IPS-18a (cell line): ENCODE results near the gene PCDHB14.
"Not testable (repeated sequence)": the region's sequence is repeated elsewhere in the genome, so short reads cannot be mapped to it uniquely, and the experiment has no call there.

ENCODE experiments used
- H3K27ac ChIP-seq: one replicate; pipeline ENCODE4 v1.5.1; 2013; ENCODE audit warnings: low read length
- H3K27me3 ChIP-seq: one replicate; pipeline ENCODE4 v1.6.1; 2013; ENCODE audit warnings: mild to moderate bottlenecking, low read length; ENCODE audit not compliant: control insufficient read depth, insufficient read depth
- H3K36me3 ChIP-seq: one replicate; pipeline ENCODE4 v1.6.1; 2013; ENCODE audit warnings: low read depth, low read length; ENCODE audit not compliant: control insufficient read depth
- H3K4me1 ChIP-seq: one replicate; pipeline ENCODE4 v1.6.1; 2013; ENCODE audit warnings: low read depth, low read length; ENCODE audit not compliant: control insufficient read depth
- H3K4me3 ChIP-seq: one replicate; pipeline ENCODE4 v1.5.1; 2013; ENCODE audit warnings: low read length
- H3K9ac ChIP-seq: one replicate; pipeline ENCODE4 v1.6.1; 2013; ENCODE audit warnings: mild to moderate bottlenecking, low read length, moderate library complexity
- H3K9me3 ChIP-seq: one replicate; pipeline ENCODE4 v1.6.1; 2013; ENCODE audit warnings: low read depth, low read length; ENCODE audit not compliant: control insufficient read depth

The PCDHB14 gene

GRCh38 chr5:141223112-141223783, at the start of gene PCDHB14:
TSS of gene PCDHB14 (plus strand) at chr5:141223343. CDS start at chr5:141223506, 163 bp downstream.
- Histone ChIP-seq H3K27me3 (no peaks in the 10 kb centered on the region), H3K9me3 (no peaks in the 10 kb centered on the region), H3K36me3 (no peaks in the 10 kb centered on the region), H3K27ac (no peak within 1 kb of the TSS), H3K9ac (peak within 1 kb of the TSS; percentile 26), H3K4me1 (no peaks in the 10 kb centered on the region), H3K4me3 (peak within 1 kb of the TSS; percentile 43)

- H3K9me3 ChIP-seq, result peaks cover 15% of the 10 kb centered on the region
- H3K4me1 ChIP-seq, H3K27ac ChIP-seq, H3K4me3 ChIP-seq, H3K9ac ChIP-seq, H3K27me3 ChIP-seq, H3K36me3 ChIP-seq: not testable (repeated sequence)
These were observed 48.6 kb upstream of the PCDHB14 start for GRCh38 chr5:141174291-141175104.

- H3K9me3 ChIP-seq, result peaks cover 15% of the 10 kb centered on the region
- H3K4me1 ChIP-seq, result no peaks in the 10 kb centered on the region
- H3K4me3 ChIP-seq, result no peak overlapping the region
- H3K9ac ChIP-seq, result no peak overlapping the region
- no peaks in the 10 kb centered on the region for H3K36me3 ChIP-seq
- no peaks in the 10 kb centered on the region for H3K27me3 ChIP-seq
- no peak overlapping the region for H3K27ac ChIP-seq
These were observed 47.2 kb upstream of the PCDHB14 start for GRCh38 chr5:141175933-141176332.

GRCh38 chr5:141177577-141178191, 45.5 kb upstream of the PCDHB14 start, which contains the start of gene PCDHB8:
TSS of gene PCDHB8 (plus strand) at chr5:141177790. CDS start at chr5:141178035, 245 bp downstream.
- not testable (repeated sequence) for H3K36me3 ChIP-seq, H3K4me3 ChIP-seq, H3K9ac ChIP-seq, H3K27me3 ChIP-seq, H3K27ac ChIP-seq, H3K4me1 ChIP-seq
- H3K9me3 ChIP-seq, result peaks cover 15% of the 10 kb centered on the region

GRCh38 chr5:141179371-141179770, 43.8 kb upstream of the PCDHB14 start:
- not testable (repeated sequence) for H3K36me3 ChIP-seq, H3K4me1 ChIP-seq, H3K27ac ChIP-seq, H3K27me3 ChIP-seq, H3K9ac ChIP-seq, H3K4me3 ChIP-seq
- peaks cover 15% of the 10 kb centered on the region for H3K9me3 ChIP-seq

GRCh38 chr5:141179876-141180275, 43.3 kb upstream of the PCDHB14 start:
- not testable (repeated sequence) for H3K36me3 ChIP-seq, H3K27ac ChIP-seq, H3K4me3 ChIP-seq, H3K9ac ChIP-seq, H3K4me1 ChIP-seq, H3K27me3 ChIP-seq
- peaks cover 15% of the 10 kb centered on the region for H3K9me3 ChIP-seq

- H3K4me1 ChIP-seq, result no peaks in the 10 kb centered on the region
- no peaks in the 10 kb centered on the region for H3K36me3 ChIP-seq
- no peak overlapping the region for H3K27ac ChIP-seq
- H3K27me3 ChIP-seq, result no peaks in the 10 kb centered on the region
- H3K4me3 ChIP-seq, result no peak overlapping the region
- peaks cover 15% of the 10 kb centered on the region for H3K9me3 ChIP-seq
- H3K9ac ChIP-seq, result no peak overlapping the region
These were observed 42.8 kb upstream of the PCDHB14 start for GRCh38 chr5:141180313-141180712.

- Histone ChIP-seq H3K9ac (peak within 1 kb of the TSS; percentile 35), H3K27me3 (no peaks in the 10 kb centered on the region), H3K4me3 (peak within 1 kb of the TSS; percentile 49), H3K27ac (no peak within 1 kb of the TSS), H3K4me1 (no peaks in the 10 kb centered on the region), H3K9me3 (peaks cover 5% of the 10 kb centered on the region), H3K36me3 (no peaks in the 10 kb centered on the region)
These were observed 40.9 kb upstream of the PCDHB14 start, which contains the start of gene PCDHB16 for GRCh38 chr5:141182248-141182647. TSS of gene PCDHB16 (plus strand) at chr5:141182387. CDS start at chr5:141182560, 173 bp downstream.

GRCh38 chr5:141184117-141184855, 38.9 kb upstream of the PCDHB14 start:
- H3K4me1 ChIP-seq, H3K27ac ChIP-seq, H3K9me3 ChIP-seq, H3K36me3 ChIP-seq, H3K27me3 ChIP-seq, H3K9ac ChIP-seq, H3K4me3 ChIP-seq: not testable (repeated sequence)

- no peaks in the 10 kb centered on the region for H3K27me3 ChIP-seq
- no peak within 1 kb of the TSS for H3K9ac ChIP-seq
- peaks cover 3% of the 10 kb centered on the region for H3K9me3 ChIP-seq
- H3K4me3 ChIP-seq, result peak within 1 kb of the TSS; percentile 30
- no peak within 1 kb of the TSS for H3K27ac ChIP-seq
- H3K4me1 ChIP-seq, result no peaks in the 10 kb centered on the region
- no peaks in the 10 kb centered on the region for H3K36me3 ChIP-seq
These were observed 36.1 kb upstream of the PCDHB14 start, which contains the start of gene PCDHB9 for GRCh38 chr5:141186897-141187512. TSS of gene PCDHB9 (plus strand) at chr5:141187161. CDS start at chr5:141187319, 158 bp downstream.

GRCh38 chr5:141188682-141189081, 34.5 kb upstream of the PCDHB14 start:
- not testable (repeated sequence) for H3K9me3 ChIP-seq, H3K36me3 ChIP-seq, H3K4me3 ChIP-seq, H3K27me3 ChIP-seq, H3K9ac ChIP-seq, H3K27ac ChIP-seq, H3K4me1 ChIP-seq
